ENCODE measurements around the gene NDUFV3. TPM values are rescaled to one million over a fixed set of nuclear protein-coding genes. Genes with fewer than 3 reads are reported as not detected.

The NDUFV3 gene
- total and polyA plus RNA-seq, 2 of the 8 experiments (the other 6 are each of a cell fraction or from before 2014, with no cell fraction given): 17.0 to 44.4 TPM

- Histone ChIP-seq H2BK5ac (ENCODE audit: low read depth, low read length) (no peak overlapping the region), H3K4me3 (ENCODE audit: extremely low read depth in 1 of 4, insufficient read depth in 2 of 4, low read depth in 3 of 4, low read length in 4 of 4) (no peak overlapping the region), H2BK15ac (ENCODE audit: low read length) (no peak overlapping the region), H3K14ac (ENCODE audit: insufficient read length) (no peak overlapping the region), H3K27ac (ENCODE audit: low read depth, low read length) (no peak overlapping the region), H3K9ac (replicated peaks in 1 of 4; ENCODE audit: extremely low read depth in 1 of 4, low read depth in 3 of 4, low read length in 3 of 4) (no peak overlapping the region), H2BK20ac (ENCODE audit: low read length) (no peak overlapping the region), H3K79me1 (ENCODE audit: low read depth, low read length) (peaks cover 21% of the 10 kb centered on the region; the same call in 1 of the 2 replicates), H3K79me2 (ENCODE audit: control insufficient read depth in 1 of 2, insufficient read depth in 2 of 2, low read length in 2 of 2) (peaks cover 0 to 42% of the 10 kb centered on the region in 2 experiments; a peak in 1 of 4 replicates), H3K23me2 (ENCODE audit: low read depth, low read length) (no peaks in the 10 kb centered on the region), H3K18ac (ENCODE audit: extremely low read depth, low read length) (no peak overlapping the region), H3K9me3 (ENCODE audit: insufficient read depth in 2 of 2, low read depth in 1 of 2, low read length in 1 of 2) (no peaks in the 10 kb centered on the region), H4K20me1 (replicated peaks in 1 of 2; ENCODE audit: control insufficient read depth in 1 of 2, insufficient read depth in 2 of 2, low read length in 2 of 2) (peaks cover 16 to 30% of the 10 kb centered on the region in 2 experiments), H2BK12ac (ENCODE audit: low read depth, low read length) (no peak overlapping the region), H4K5ac (ENCODE audit: insufficient read length, low read depth, low read length) (no peak overlapping the region), H2AK5ac (ENCODE audit: low read depth, low read length) (no peak overlapping the region), H2AFZ (ENCODE audit: low read length) (no peak overlapping the region), H4K91ac (replicated peaks; ENCODE audit: insufficient read length, low read length) (no peak overlapping the region), H3K4me1 (replicated peaks in 1 of 4; ENCODE audit: control insufficient read depth in 3 of 4, insufficient read depth in 4 of 4, low read length in 3 of 4) (no peaks in the 10 kb centered on the region), H3K36me3 (ENCODE audit: control insufficient read depth in 2 of 4, insufficient read depth in 4 of 4, low read length in 3 of 4) (peaks cover 33 to 82% (median 70%) of the 10 kb centered on the region in 4 experiments), H3K4ac (replicated peaks; ENCODE audit: insufficient read length, low read depth, low read length) (no peak overlapping the region), H4K8ac (ENCODE audit: extremely low read depth, insufficient read depth, low read length) (no peak overlapping the region), H3K23ac (ENCODE audit: insufficient read length) (no peak overlapping the region), H3K56ac (replicated peaks; ENCODE audit: insufficient read length, low read depth, low read length) (no peak overlapping the region), H3K4me2 (ENCODE audit: insufficient read depth in 1 of 2, low read depth in 2 of 2, low read length in 2 of 2) (no peak overlapping the region), H3K27me3 (replicated peaks in 1 of 4; ENCODE audit: control insufficient read depth in 3 of 4, extremely low read depth in 1 of 4, insufficient read depth in 3 of 4, low read length in 3 of 4) (no peaks in the 10 kb centered on the region), H2BK120ac (replicated peaks; ENCODE audit: low read depth, low read length) (no peak overlapping the region)
- TF ChIP-seq NANOG (IDR thresholded peaks at IDR 0.05; ENCODE audit: insufficient read depth, low read depth, low read length, poor library complexity, severe bottlenecking) (no peak), RBBP5 (IDR thresholded peaks at IDR 0.05; ENCODE audit: borderline replicate concordance, low read depth, low read length) (no peak), CBX5 (IDR thresholded peaks at IDR 0.05; ENCODE audit: low read depth, low read length) (no peak), POLR2AphosphoS5 (IDR thresholded peaks at IDR 0.05; ENCODE audit: low read depth, low read length) (no peak), FOSL1 (IDR thresholded peaks at IDR 0.05; ENCODE audit: insufficient read depth, low read depth, low read length) (no peak), EZH2 (IDR thresholded peaks at IDR 0.05; ENCODE audit: low read depth, low read length, severe bottlenecking) (no peak), HDAC6 (IDR thresholded peaks at IDR 0.05; ENCODE audit: low read depth, low read length) (no peak), TEAD4 (IDR thresholded peaks at IDR 0.05; ENCODE audit: low read depth, low read length) (no peak), SP4 (IDR thresholded peaks at IDR 0.05; ENCODE audit: low read length) (no peak), POU5F1 (IDR thresholded peaks at IDR 0.05; ENCODE audit: low read depth, low read length) (no peak), CBX8 (IDR thresholded peaks at IDR 0.05; ENCODE audit: borderline replicate concordance, low read depth, low read length) (no peak)
- 87% methylated on average over 11 of the region's 11 CpGs; no CpG with 5 or more reads in 1 of the 2 experiments for WGBS, 2 experiments (ENCODE audit: extremely low coverage in 1 of 2, insufficient coverage in 1 of 2, insufficient read length in 1 of 2, insufficient replicate concordance in 2 of 2, low coverage in 1 of 2, low lambda C conversion rate in 2 of 2, missing lambda C conversion rate in 1 of 2)
- FAIRE-seq (no peak), DNase-seq (ENCODE audit: low read depth in 1 of 2, low spot score in 2 of 2) (no peak)
- ChIA-PET POLR2A (ENCODE audit: partially characterized antibody) (interaction anchor here (1.8 to 3.0 kb wide), 2 partner anchors 10 to 13 kb away, joined by 6 to 10 read pairs; no protein-coding TSS in a partner anchor), CTCF (ENCODE audit: partially characterized antibody) (interaction anchor here (1.0 kb wide), 1 partner anchor 10 kb away, joined by 3 read pairs; no protein-coding TSS in a partner anchor)
These were observed 35.9 kb upstream of the NDUFV3 start for GRCh38 chr21:42857216-42857615.

Data from H1 (cell line).